ENCODE measurements around the gene LRRC59.
A peak's percentile ranks its signal among the peaks of the same experiment; 100 is the strongest.
"Not testable (repeated sequence)": the region's sequence is repeated elsewhere in the genome, so short reads cannot be mapped to it uniquely, and the experiment has no call there.

Gene LRRC59

GRCh38 chr17:50425682-50426471 is 28.6 kb upstream of the LRRC59 start, which contains the start of gene ACSF2:
TSS of gene ACSF2 (plus strand) at chr17:50426218. CDS start at chr17:50426262, 44 bp downstream.
- H3K9ac ChIP-seq (ENCODE audit: insufficient read length), result peak within 1 kb of the TSS; percentile 8
- H3K9me3 ChIP-seq (ENCODE audit: low read depth, low read length), result no peaks in the 10 kb centered on the region
- peak within 1 kb of the TSS; percentile 78 for H3K4me3 ChIP-seq
- no peak for DNase-seq (ENCODE audit: low read depth, low spot score)
- TF ChIP-seq FOXP2 (optimal IDR thresholded peaks at IDR 0.05; ENCODE audit: control extremely low read depth, extremely low read length, insufficient read depth) (no peak), POLR2AphosphoS5 (IDR thresholded peaks at IDR 0.05; ENCODE audit: borderline replicate concordance, low read depth, low read length) (peak; percentile 56; the same call in 1 of the 2 replicates)
- no peak within 1 kb of the TSS for H3K27ac ChIP-seq
- H3K36me3 ChIP-seq (ENCODE audit: insufficient read depth, low read length), result no peaks in the 10 kb centered on the region

GRCh38 chr17:50424996-50425681 is 27.8 kb upstream of the LRRC59 start:
- no peak for TF ChIP-seq POLR2AphosphoS5 (IDR thresholded peaks at IDR 0.05; ENCODE audit: borderline replicate concordance, low read depth, low read length)
- TF ChIP-seq EZH2 (IDR thresholded peaks at IDR 0.05), result no peak
- no peaks in the 10 kb centered on the region for H3K9me3 ChIP-seq (ENCODE audit: low read depth, low read length)
- H3K9ac ChIP-seq (ENCODE audit: insufficient read length), result no peak overlapping the region
- no peaks in the 10 kb centered on the region for H3K36me3 ChIP-seq (ENCODE audit: insufficient read depth, low read length)
- H3K27ac ChIP-seq, result no peak overlapping the region
- DNase-seq (ENCODE audit: low read depth, low spot score), result no peak
- no peak overlapping the region for H3K4me3 ChIP-seq

- no peak for DNase-seq (ENCODE audit: low read depth, low spot score)
- TF ChIP-seq POLR2AphosphoS5 (IDR thresholded peaks at IDR 0.05; ENCODE audit: borderline replicate concordance, low read depth, low read length) (no peak), EZH2 (IDR thresholded peaks at IDR 0.05) (no peak), FOXP2 (optimal IDR thresholded peaks at IDR 0.05; ENCODE audit: control extremely low read depth, extremely low read length, insufficient read depth) (no peak)
- Histone ChIP-seq H3K9ac (ENCODE audit: insufficient read length) (no peak overlapping the region), H3K9me3 (ENCODE audit: low read depth, low read length) (no peaks in the 10 kb centered on the region), H3K27ac (no peak overlapping the region), H3K4me3 (no peak overlapping the region), H3K36me3 (ENCODE audit: insufficient read depth, low read length) (no peaks in the 10 kb centered on the region)
Measured at GRCh38 chr17:50424246-50424995, 27.1 kb upstream of the LRRC59 start.

GRCh38 chr17:50423553-50424159 is 26.3 kb upstream of the LRRC59 start:
- TF ChIP-seq EZH2 (IDR thresholded peaks at IDR 0.05) (no peak), FOXP2 (optimal IDR thresholded peaks at IDR 0.05; ENCODE audit: control extremely low read depth, extremely low read length, insufficient read depth) (no peak), POLR2AphosphoS5 (IDR thresholded peaks at IDR 0.05; ENCODE audit: borderline replicate concordance, low read depth, low read length) (no peak)
- no peak overlapping the region for H3K4me3 ChIP-seq
- no peak for DNase-seq (ENCODE audit: low read depth, low spot score)
- H3K9ac ChIP-seq (ENCODE audit: insufficient read length), result no peak overlapping the region
- H3K9me3 ChIP-seq (ENCODE audit: low read depth, low read length), result no peaks in the 10 kb centered on the region
- no peak overlapping the region for H3K27ac ChIP-seq
- no peaks in the 10 kb centered on the region for H3K36me3 ChIP-seq (ENCODE audit: insufficient read depth, low read length)

GRCh38 chr17:50422738-50423137 is 25.4 kb upstream of the LRRC59 start:
- H3K9ac ChIP-seq (ENCODE audit: insufficient read length), result no peak overlapping the region

GRCh38 chr17:50421308-50422051 is 24.2 kb upstream of the LRRC59 start:
- Histone ChIP-seq H3K9me3 (ENCODE audit: low read depth, low read length) (no peaks in the 10 kb centered on the region), H3K27ac (peak overlapping the region; percentile 91), H3K4me3 (peak overlapping the region; percentile 69), H3K36me3 (ENCODE audit: insufficient read depth, low read length) (no peaks in the 10 kb centered on the region), H3K9ac (ENCODE audit: insufficient read length) (no peak overlapping the region)
- peak; percentile 57 for DNase-seq (ENCODE audit: low read depth, low spot score)
- TF ChIP-seq FOXP2 (optimal IDR thresholded peaks at IDR 0.05; ENCODE audit: control extremely low read depth, extremely low read length, insufficient read depth) (no peak), EZH2 (IDR thresholded peaks at IDR 0.05) (no peak), POLR2AphosphoS5 (IDR thresholded peaks at IDR 0.05; ENCODE audit: borderline replicate concordance, low read depth, low read length) (no peak)

More at GRCh38 chr17:50422738-50423137, 25.4 kb upstream of the LRRC59 start:
- Histone ChIP-seq H3K36me3 (ENCODE audit: insufficient read depth, low read length) (no peaks in the 10 kb centered on the region), H3K4me3 (no peak overlapping the region), H3K9me3 (ENCODE audit: low read depth, low read length) (no peaks in the 10 kb centered on the region), H3K27ac (no peak overlapping the region)
- DNase-seq (ENCODE audit: low read depth, low spot score), result no peak
- TF ChIP-seq EZH2 (IDR thresholded peaks at IDR 0.05) (no peak), FOXP2 (optimal IDR thresholded peaks at IDR 0.05; ENCODE audit: control extremely low read depth, extremely low read length, insufficient read depth) (no peak), POLR2AphosphoS5 (IDR thresholded peaks at IDR 0.05; ENCODE audit: borderline replicate concordance, low read depth, low read length) (no peak)

GRCh38 chr17:50420419-50421112 is 23.2 kb upstream of the LRRC59 start:
- Histone ChIP-seq H3K36me3 (ENCODE audit: insufficient read depth, low read length) (no peaks in the 10 kb centered on the region), H3K4me3 (peak overlapping the region; percentile 69), H3K9ac (ENCODE audit: insufficient read length) (no peak overlapping the region), H3K27ac (no peak overlapping the region), H3K9me3 (ENCODE audit: low read depth, low read length) (no peaks in the 10 kb centered on the region)
- DNase-seq (ENCODE audit: low read depth, low spot score), result no peak
- TF ChIP-seq POLR2AphosphoS5 (IDR thresholded peaks at IDR 0.05; ENCODE audit: borderline replicate concordance, low read depth, low read length) (no peak), EZH2 (IDR thresholded peaks at IDR 0.05) (no peak), FOXP2 (optimal IDR thresholded peaks at IDR 0.05; ENCODE audit: control extremely low read depth, extremely low read length, insufficient read depth) (no peak)

GRCh38 chr17:50419577-50419976 is 22.3 kb upstream of the LRRC59 start:
- H3K36me3 ChIP-seq (ENCODE audit: insufficient read depth, low read length); H3K27ac ChIP-seq; DNase-seq (ENCODE audit: low read depth, low spot score); H3K4me3 ChIP-seq; H3K9me3 ChIP-seq (ENCODE audit: low read depth, low read length); H3K9ac ChIP-seq (ENCODE audit: insufficient read length): not testable (repeated sequence)
